Measurements from ENCODE around the gene OR4K5. TPM values are rescaled to one million over a fixed set of nuclear protein-coding genes. Genes with fewer than 3 reads are reported as not detected.

OR4K5 gene
- total and polyA plus RNA-seq, 2 donors (not counting 3 experiments of a cell fraction or from before 2014, with no cell fraction given): not detected

Other genes with a start within 250 kb of the OR4K5 start
- gene OR11H2, start 206.7 kb upstream of the OR4K5 start, total RNA-seq: not detected in 2 replicates
- not detected in 2 replicates for gene OR11H2, start 206.7 kb upstream of the OR4K5 start, polyA plus RNA-seq
- gene OR4Q3, start 177.0 kb upstream of the OR4K5 start, total RNA-seq: not detected in 2 replicates
- gene OR4Q3, start 177.0 kb upstream of the OR4K5 start, polyA plus RNA-seq: not detected in 2 replicates
- not detected in 2 replicates for gene OR4M1, start 147.1 kb upstream of the OR4K5 start, total RNA-seq
- gene OR4M1, start 147.1 kb upstream of the OR4K5 start, polyA plus RNA-seq: not detected in 2 replicates
- gene OR4N2, start 116.8 kb upstream of the OR4K5 start, total RNA-seq: not detected in 2 replicates
- gene OR4N2, start 116.8 kb upstream of the OR4K5 start, polyA plus RNA-seq: not detected in 2 replicates
- not detected in 2 replicates for gene OR4K2, start 45.5 kb upstream of the OR4K5 start, total RNA-seq
- not detected in 2 replicates for gene OR4K2, start 45.5 kb upstream of the OR4K5 start, polyA plus RNA-seq
- gene OR4K1, start 10.3 kb downstream of the OR4K5 start, total RNA-seq: not detected in 2 replicates
- not detected in 2 replicates for gene OR4K1, start 10.3 kb downstream of the OR4K5 start, polyA plus RNA-seq
- gene OR4K15, start 55.0 kb downstream of the OR4K5 start, total RNA-seq: not detected in 2 replicates
- gene OR4K15, start 55.0 kb downstream of the OR4K5 start, polyA plus RNA-seq: not detected in 2 replicates
- gene OR4Q2, start 81.6 kb downstream of the OR4K5 start, total RNA-seq: not detected in 2 replicates
- not detected in 2 replicates for gene OR4Q2, start 81.6 kb downstream of the OR4K5 start, polyA plus RNA-seq
- not detected in 2 replicates for gene OR4K14, start 98.7 kb downstream of the OR4K5 start, total RNA-seq
- gene OR4K14, start 98.7 kb downstream of the OR4K5 start, polyA plus RNA-seq: not detected in 2 replicates
- gene OR4K13, start 115.4 kb downstream of the OR4K5 start, total RNA-seq: not detected in 2 replicates
- not detected in 2 replicates for gene OR4K13, start 115.4 kb downstream of the OR4K5 start, polyA plus RNA-seq
- not detected in 2 replicates for gene OR4L1, start 139.4 kb downstream of the OR4K5 start, total RNA-seq
- not detected in 2 replicates for gene OR4L1, start 139.4 kb downstream of the OR4K5 start, polyA plus RNA-seq
- gene OR4K17, start 190.1 kb downstream of the OR4K5 start, total RNA-seq: not detected in 2 replicates
- gene OR4K17, start 190.1 kb downstream of the OR4K5 start, polyA plus RNA-seq: not detected in 2 replicates
- not detected in 2 replicates for gene OR4N5, start 218.2 kb downstream of the OR4K5 start, total RNA-seq
- not detected in 2 replicates for gene OR4N5, start 218.2 kb downstream of the OR4K5 start, polyA plus RNA-seq

All from endothelial cell of umbilical vein (primary cell).